Measurements from ENCODE around the gene GRM7. TPM values are rescaled to one million over a fixed set of nuclear protein-coding genes. Genes with fewer than 3 reads are reported as not detected.

GRM7 gene
- total RNA-seq, 2 donors from 2014 or later, result 0.33 to 1.3 TPM

DNA sequence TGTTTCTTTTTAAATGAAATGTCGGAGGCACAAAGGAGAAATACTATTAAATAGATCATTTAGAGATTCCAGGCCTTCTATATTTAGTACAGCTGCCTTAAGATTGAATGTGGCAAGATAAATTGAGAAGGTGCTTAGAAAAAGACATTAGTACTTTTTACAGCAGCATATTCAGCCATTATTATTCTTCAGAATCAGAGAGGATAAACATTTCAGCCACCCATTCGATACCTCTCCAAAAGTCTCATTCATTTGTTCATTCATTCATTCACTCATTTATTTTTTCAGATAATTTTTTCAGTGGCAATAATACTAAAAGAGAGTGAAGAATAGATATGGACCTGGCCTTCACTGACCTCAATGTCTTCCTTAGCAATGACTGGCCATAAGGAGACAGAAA lies 347.0 kb downstream of the GRM7 start:
- Histone ChIP-seq H3K27ac (no peak overlapping the region), H3K4me1 (no peaks in the 10 kb centered on the region), H3K9me3 (no peaks in the 10 kb centered on the region), H3K4me3 (no peak overlapping the region), H3K36me3 (replicated peaks in 1 of 2; ENCODE audit: insufficient read depth in 1 of 2, low read depth in 2 of 2) (no peaks in the 10 kb centered on the region), H3K27me3 (no peaks in the 10 kb centered on the region)
- intact Hi-C loops (cut with DNase I), result no loop called here
- no peak for ATAC-seq
- TF ChIP-seq POLR2A (IDR thresholded peaks at IDR 0.05), result no peak
- TF ChIP-seq, protein P1, sequence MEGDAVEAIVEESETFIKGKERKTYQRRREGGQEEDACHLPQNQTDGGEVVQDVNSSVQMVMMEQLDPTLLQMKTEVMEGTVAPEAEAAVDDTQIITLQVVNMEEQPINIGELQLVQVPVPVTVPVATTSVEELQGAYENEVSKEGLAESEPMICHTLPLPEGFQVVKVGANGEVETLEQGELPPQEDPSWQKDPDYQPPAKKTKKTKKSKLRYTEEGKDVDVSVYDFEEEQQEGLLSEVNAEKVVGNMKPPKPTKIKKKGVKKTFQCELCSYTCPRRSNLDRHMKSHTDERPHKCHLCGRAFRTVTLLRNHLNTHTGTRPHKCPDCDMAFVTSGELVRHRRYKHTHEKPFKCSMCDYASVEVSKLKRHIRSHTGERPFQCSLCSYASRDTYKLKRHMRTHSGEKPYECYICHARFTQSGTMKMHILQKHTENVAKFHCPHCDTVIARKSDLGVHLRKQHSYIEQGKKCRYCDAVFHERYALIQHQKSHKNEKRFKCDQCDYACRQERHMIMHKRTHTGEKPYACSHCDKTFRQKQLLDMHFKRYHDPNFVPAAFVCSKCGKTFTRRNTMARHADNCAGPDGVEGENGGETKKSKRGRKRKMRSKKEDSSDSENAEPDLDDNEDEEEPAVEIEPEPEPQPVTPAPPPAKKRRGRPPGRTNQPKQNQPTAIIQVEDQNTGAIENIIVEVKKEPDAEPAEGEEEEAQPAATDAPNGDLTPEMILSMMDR (IDR thresholded peaks at IDR 0.05), result no peak
- no peak for DNase-seq
- 49 to 50% methylated on average over 2 of the region's 2 CpGs for WGBS, 2 donors

DNA sequence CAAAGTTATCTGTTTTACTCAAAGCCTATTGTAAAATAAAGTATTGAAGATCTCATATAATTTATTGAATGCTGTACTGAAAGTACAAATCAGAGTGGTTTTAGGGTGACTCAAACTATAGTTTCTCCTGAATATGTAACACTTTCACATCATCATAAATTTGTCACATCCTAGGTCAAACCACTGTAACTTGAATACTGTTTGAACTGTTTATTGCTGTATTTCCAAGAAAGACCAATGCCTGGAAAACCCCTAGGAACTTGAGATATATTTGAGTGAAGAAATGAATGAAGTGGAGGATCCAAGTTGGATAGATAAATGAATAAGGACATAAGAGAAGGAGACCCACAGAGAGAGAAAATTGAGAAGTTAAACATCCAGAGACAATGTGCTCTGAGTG lies 348.2 kb downstream of the GRM7 start:
- DNase-seq, result no peak
- no peak for TF ChIP-seq POLR2A (IDR thresholded peaks at IDR 0.05)
- TF ChIP-seq, protein P1 (IDR thresholded peaks at IDR 0.05), result no peak
- Histone ChIP-seq H3K9me3 (no peaks in the 10 kb centered on the region), H3K27me3 (no peaks in the 10 kb centered on the region), H3K4me3 (no peak overlapping the region), H3K4me1 (no peaks in the 10 kb centered on the region), H3K36me3 (replicated peaks in 1 of 2; ENCODE audit: insufficient read depth in 1 of 2, low read depth in 2 of 2) (no peaks in the 10 kb centered on the region), H3K27ac (no peak overlapping the region)
- no peak for ATAC-seq
- intact Hi-C loops (cut with DNase I), result no loop called here

DNA sequence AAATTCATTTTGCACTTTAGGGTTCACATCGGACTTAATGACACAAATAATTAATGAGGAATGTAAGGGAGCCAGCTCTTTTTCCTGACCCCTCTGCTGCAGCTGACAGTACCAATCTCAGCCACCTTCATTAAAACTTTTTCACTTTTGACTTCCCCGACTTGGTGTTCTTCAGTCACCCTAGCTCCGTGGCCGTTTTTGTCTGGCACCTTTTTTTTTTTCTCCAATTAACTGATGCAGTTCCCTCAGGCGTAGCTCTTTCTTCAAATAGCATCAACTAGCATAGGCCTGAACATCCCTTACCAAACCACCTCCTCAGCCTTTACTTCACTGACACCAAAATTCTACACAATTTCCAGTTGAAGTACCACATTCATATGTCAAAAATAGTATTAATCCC lies 350.8 kb downstream of the GRM7 start:
- H3K4me1 ChIP-seq, result no peaks in the 10 kb centered on the region
- H3K27ac ChIP-seq, result no peak overlapping the region
- 55 to 63% methylated on average over 5 of the region's 5 CpGs for WGBS, 2 donors
- DNase-seq (no peak), ATAC-seq (no peak)
- intact Hi-C loops (cut with DNase I), result no loop called here
- TF ChIP-seq, protein P1 (IDR thresholded peaks at IDR 0.05), result no peak
- TF ChIP-seq POLR2A (IDR thresholded peaks at IDR 0.05), result no peak
- no peaks in the 10 kb centered on the region for H3K27me3 ChIP-seq
- H3K36me3 ChIP-seq (replicated peaks in 1 of 2; ENCODE audit: insufficient read depth in 1 of 2, low read depth in 2 of 2), result no peaks in the 10 kb centered on the region
- no peak overlapping the region for H3K4me3 ChIP-seq
- H3K9me3 ChIP-seq, result no peaks in the 10 kb centered on the region

DNA sequence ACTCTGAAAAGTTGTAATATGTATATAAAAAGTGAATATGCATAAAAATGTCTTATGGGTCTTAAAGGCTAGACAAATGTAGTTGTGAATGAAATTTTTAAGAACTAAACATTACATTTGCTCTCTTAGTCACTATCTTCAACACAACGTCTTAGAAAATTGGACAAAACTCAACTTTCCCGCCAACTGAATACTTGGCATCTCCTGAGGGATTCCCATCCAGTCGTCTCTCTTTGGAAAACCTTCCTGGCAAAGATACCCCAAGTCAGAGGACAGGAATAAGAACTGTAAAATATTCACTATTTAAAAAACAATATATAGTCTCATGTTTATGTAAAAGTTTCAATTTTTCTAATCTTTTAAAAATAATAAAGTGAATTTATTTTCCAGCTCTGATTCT lies 354.8 kb downstream of the GRM7 start:
- no peaks in the 10 kb centered on the region for H3K9me3 ChIP-seq
- no peaks in the 10 kb centered on the region for H3K36me3 ChIP-seq (replicated peaks in 1 of 2; ENCODE audit: insufficient read depth in 1 of 2, low read depth in 2 of 2)
- no peak for TF ChIP-seq POLR2A (IDR thresholded peaks at IDR 0.05)
- TF ChIP-seq, protein P1 (IDR thresholded peaks at IDR 0.05), result no peak
- DNase-seq (no peak), ATAC-seq (no peak)
- H3K27me3 ChIP-seq, result no peaks in the 10 kb centered on the region
- no peaks in the 10 kb centered on the region for H3K4me1 ChIP-seq
- 46 to 51% methylated on average over 3 of the region's 3 CpGs for WGBS, 2 donors
- no peak overlapping the region for H3K27ac ChIP-seq
- intact Hi-C loops (cut with DNase I), result no loop called here
- H3K4me3 ChIP-seq, result no peak overlapping the region

DNA sequence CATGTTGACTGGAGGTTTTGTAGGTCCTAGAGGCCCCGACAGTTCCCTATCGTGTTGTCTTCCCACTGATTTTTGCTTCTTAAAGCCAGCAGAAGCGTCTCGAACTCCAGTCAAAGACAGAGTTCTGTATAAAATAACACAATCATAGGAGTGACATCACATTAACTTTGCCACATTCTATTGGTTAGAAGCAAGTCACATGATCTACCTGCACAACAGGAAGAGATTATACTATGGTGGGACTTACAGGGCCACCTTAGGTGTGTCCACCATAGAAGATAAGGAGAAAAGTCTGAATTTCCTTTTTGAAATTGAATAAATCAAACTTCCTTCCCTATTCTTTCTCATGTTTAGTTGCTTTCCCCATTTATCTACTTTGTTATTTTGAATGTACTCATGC lies 365.5 kb downstream of the GRM7 start:
- no peaks in the 10 kb centered on the region for H3K27me3 ChIP-seq
- no peak overlapping the region for H3K27ac ChIP-seq
- no peak overlapping the region for H3K4me3 ChIP-seq
- H3K36me3 ChIP-seq (replicated peaks in 1 of 2; ENCODE audit: insufficient read depth in 1 of 2, low read depth in 2 of 2), result no peaks in the 10 kb centered on the region
- TF ChIP-seq POLR2A (IDR thresholded peaks at IDR 0.05), result no peak
- TF ChIP-seq, protein P1 (IDR thresholded peaks at IDR 0.05), result no peak
- no peaks in the 10 kb centered on the region for H3K9me3 ChIP-seq
- 88 to 95% methylated on average over 4 of the region's 4 CpGs for WGBS, 2 donors
- intact Hi-C loops (cut with DNase I), result no loop called here
- H3K4me1 ChIP-seq, result no peaks in the 10 kb centered on the region
- ATAC-seq (no peak), DNase-seq (no peak)

Measured in body of pancreas (tissue), 4 donors.